Neural progenitor cell (in vitro differentiated cells): Measurements from ENCODE around the gene P2RY6.

Experiments used
- EZH2 ChIP-seq: fragments of 200-600 bp; sonication (generic); IDR thresholded peaks from 2 replicates; pipeline ENCODE4 v1.6.1; 2017; ENCODE audit warnings: antibody characterized with exemption, mild to moderate bottlenecking, moderate library complexity
- TF ChIP-seq, protein P1 (sequence below): fragments of 200-600 bp; sonication (generic); IDR thresholded peaks from 2 replicates; pipeline ENCODE4 v1.5.1; 2017; ENCODE audit warnings: antibody characterized with exemption, mild to moderate bottlenecking

DNA sequence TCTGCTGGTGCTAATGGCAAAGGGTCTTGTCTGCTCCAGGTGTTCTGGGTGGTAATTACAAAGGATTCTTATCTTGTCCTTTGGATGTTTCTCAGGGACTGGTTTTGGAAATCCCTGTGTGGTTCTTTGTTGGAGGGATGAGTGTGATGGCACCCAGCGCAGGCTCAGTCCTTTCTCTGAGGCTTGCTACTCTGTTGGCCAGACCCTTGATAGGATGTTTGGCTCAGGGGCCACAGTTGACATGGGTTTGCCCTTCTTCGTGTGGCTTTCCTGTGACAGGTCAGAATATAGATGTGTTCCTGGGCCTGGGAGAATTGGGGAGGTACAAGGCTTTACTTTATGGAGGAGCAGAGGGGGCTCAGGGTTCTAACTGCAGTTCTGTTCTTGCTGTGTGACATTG lies 39.9 kb downstream of the P2RY6 start:
- TF ChIP-seq, protein P1, sequence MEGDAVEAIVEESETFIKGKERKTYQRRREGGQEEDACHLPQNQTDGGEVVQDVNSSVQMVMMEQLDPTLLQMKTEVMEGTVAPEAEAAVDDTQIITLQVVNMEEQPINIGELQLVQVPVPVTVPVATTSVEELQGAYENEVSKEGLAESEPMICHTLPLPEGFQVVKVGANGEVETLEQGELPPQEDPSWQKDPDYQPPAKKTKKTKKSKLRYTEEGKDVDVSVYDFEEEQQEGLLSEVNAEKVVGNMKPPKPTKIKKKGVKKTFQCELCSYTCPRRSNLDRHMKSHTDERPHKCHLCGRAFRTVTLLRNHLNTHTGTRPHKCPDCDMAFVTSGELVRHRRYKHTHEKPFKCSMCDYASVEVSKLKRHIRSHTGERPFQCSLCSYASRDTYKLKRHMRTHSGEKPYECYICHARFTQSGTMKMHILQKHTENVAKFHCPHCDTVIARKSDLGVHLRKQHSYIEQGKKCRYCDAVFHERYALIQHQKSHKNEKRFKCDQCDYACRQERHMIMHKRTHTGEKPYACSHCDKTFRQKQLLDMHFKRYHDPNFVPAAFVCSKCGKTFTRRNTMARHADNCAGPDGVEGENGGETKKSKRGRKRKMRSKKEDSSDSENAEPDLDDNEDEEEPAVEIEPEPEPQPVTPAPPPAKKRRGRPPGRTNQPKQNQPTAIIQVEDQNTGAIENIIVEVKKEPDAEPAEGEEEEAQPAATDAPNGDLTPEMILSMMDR, result no peak
- no peak for TF ChIP-seq EZH2
